ENCODE results near the gene RAP1GDS1.

The RAP1GDS1 gene

GRCh38 chr4:98311656-98312055 is 50.5 kb downstream of the RAP1GDS1 start (continued):
- TF ChIP-seq ZNF280D (tag by site-specific recombination; IDR thresholded peaks at IDR 0.05) = no peak
- no peak for TF ChIP-seq ZNF768 (tag by site-specific recombination; IDR thresholded peaks at IDR 0.05)
- TF ChIP-seq ZNF391 (tag by site-specific recombination; IDR thresholded peaks at IDR 0.05; ENCODE audit: borderline replicate concordance, low read depth) = no peak
- no peak for TF ChIP-seq PRDM2 (tag by site-specific recombination; IDR thresholded peaks at IDR 0.05; ENCODE audit: borderline replicate concordance)
- no peak for TF ChIP-seq ZBTB1 (tag by site-specific recombination; IDR thresholded peaks at IDR 0.05)
- TF ChIP-seq FEZF1 (tag by site-specific recombination; IDR thresholded peaks at IDR 0.05) = no peak

- CTCF ChIA-PET = no interaction called here
- POLR2A ChIA-PET = no interaction called here
- H3K4me1 ChIP-seq (ENCODE audit: control insufficient read depth, insufficient read depth, low read length) = no peaks in the 10 kb centered on the region
- TF ChIP-seq ELK4 (IDR thresholded peaks at IDR 0.05; ENCODE audit: borderline replicate concordance, low read depth, low read length) (no peak), ZNF768 (tag by site-specific recombination; IDR thresholded peaks at IDR 0.05) (no peak), ZNF510 (tag by site-specific recombination; IDR thresholded peaks at IDR 0.05; ENCODE audit: insufficient replicate concordance) (no peak), ZNF621 (tag by site-specific recombination; IDR thresholded peaks at IDR 0.05) (no peak), GLI4 (tag by site-specific recombination; IDR thresholded peaks at IDR 0.05) (no peak), ZNF280D (tag by site-specific recombination; IDR thresholded peaks at IDR 0.05) (no peak), ZNF23 (tag by site-specific recombination; IDR thresholded peaks at IDR 0.05; ENCODE audit: borderline replicate concordance) (no peak)
- H3K9me3 ChIP-seq (ENCODE audit: control insufficient read depth, insufficient read depth, low read depth, low read length) = no peaks in the 10 kb centered on the region
- H3K4me3 ChIP-seq (ENCODE audit: low read depth, low read length) = no peak overlapping the region
- H3K27ac ChIP-seq (ENCODE audit: extremely low read depth, low read depth, low read length) = no peak overlapping the region
- no peaks in the 10 kb centered on the region; a peak in 1 of 3 replicates for H3K36me3 ChIP-seq (ENCODE audit: control insufficient read depth in 2 of 2, insufficient read depth in 1 of 2, low read length in 2 of 2)
Observed at GRCh38 chr4:98314791-98315565, 53.8 kb downstream of the RAP1GDS1 start.
